ENCODE data around the gene RBM24. TPM values are rescaled to one million over a fixed set of nuclear protein-coding genes. Genes with fewer than 3 reads are reported as not detected.
A peak's percentile ranks its signal among the peaks of the same experiment; 100 is the strongest.

RBM24 gene
- 3.4 and 4.9 TPM in 2 replicates for polyA plus RNA-seq
- 4.9 and 7.3 TPM in 2 replicates for polyA minus RNA-seq

- Histone ChIP-seq H3K4me2 (ENCODE audit: low read length) (peak within 1 kb of the TSS; percentile 46), H3K27me3 (ENCODE audit: insufficient read depth, low read depth, low read length) (peaks cover 28% of the 10 kb centered on the region), H3K36me3 (ENCODE audit: insufficient read depth, low read length) (no peaks in the 10 kb centered on the region), H3K27ac (ENCODE audit: low read length) (no peak within 1 kb of the TSS), H3K4me3 (ENCODE audit: low read length) (peak within 1 kb of the TSS; percentile 82), H3K79me2 (replicated peaks; ENCODE audit: insufficient read depth, low read length) (no peaks in the 10 kb centered on the region), H3K9me3 (ENCODE audit: low read length) (no peaks in the 10 kb centered on the region), H3K9me2 (ENCODE audit: insufficient read depth, low read length) (no peaks in the 10 kb centered on the region), H3K9ac (ENCODE audit: low read length) (peak within 1 kb of the TSS; percentile 51), H2AFZ (ENCODE audit: low read depth, low read length) (peak within 1 kb of the TSS; percentile 47), H4K20me1 (ENCODE audit: insufficient read depth) (no peaks in the 10 kb centered on the region), H3F3A (ENCODE audit: insufficient read depth, low read length, poor library complexity, severe bottlenecking) (no peaks in the 10 kb centered on the region)
- TF ChIP-seq REST (IDR thresholded peaks at IDR 0.05; ENCODE audit: borderline replicate concordance) (no peak), POLR2AphosphoS5 (IDR thresholded peaks at IDR 0.05) (no peak), MXI1 (conservative IDR thresholded peaks at IDR 0.05; ENCODE audit: poor library complexity, severe bottlenecking) (no peak), RAD21 (conservative IDR thresholded peaks at IDR 0.05) (no peak), EZH2 (IDR thresholded peaks at IDR 0.05; ENCODE audit: borderline replicate concordance, insufficient read depth, low read length, poor library complexity, severe bottlenecking) (no peak), CTCF (IDR thresholded peaks at IDR 0.05; ENCODE audit: poor library complexity, severe bottlenecking) (no peak)
These were observed at the start of gene RBM24 for GRCh38 chr6:17281100-17281496. RBM24 (plus strand) TSS chr6:17281361; CDS start chr6:17281582, 221 bp downstream.

GRCh38 chr6:17233531-17233930, 47.6 kb upstream of the RBM24 start:
- Histone ChIP-seq H3K9me2 (ENCODE audit: insufficient read depth, low read length) (no peaks in the 10 kb centered on the region), H2AFZ (ENCODE audit: low read depth, low read length) (no peak overlapping the region)

More at GRCh38 chr6:17233531-17233930, 47.6 kb upstream of the RBM24 start:
- no peak overlapping the region for H3K4me3 ChIP-seq (ENCODE audit: low read length)
- TF ChIP-seq CTCF (IDR thresholded peaks at IDR 0.05; ENCODE audit: poor library complexity, severe bottlenecking) (no peak), SMC3 (conservative IDR thresholded peaks at IDR 0.05; ENCODE audit: poor library complexity) (no peak), RAD21 (conservative IDR thresholded peaks at IDR 0.05) (no peak), POLR2AphosphoS5 (IDR thresholded peaks at IDR 0.05) (no peak), EZH2 (IDR thresholded peaks at IDR 0.05; ENCODE audit: borderline replicate concordance, insufficient read depth, low read length, poor library complexity, severe bottlenecking) (no peak), EP300 (conservative IDR thresholded peaks at IDR 0.05; ENCODE audit: poor library complexity, severe bottlenecking) (no peak), MXI1 (conservative IDR thresholded peaks at IDR 0.05; ENCODE audit: poor library complexity, severe bottlenecking) (no peak), REST (IDR thresholded peaks at IDR 0.05; ENCODE audit: borderline replicate concordance) (no peak)
- no peak overlapping the region for H3K4me2 ChIP-seq (ENCODE audit: low read length)
- no peak overlapping the region for H3K27ac ChIP-seq (ENCODE audit: low read length)
- H4K20me1 ChIP-seq (ENCODE audit: insufficient read depth), result no peaks in the 10 kb centered on the region
- H3K79me2 ChIP-seq (replicated peaks; ENCODE audit: insufficient read depth, low read length), result no peaks in the 10 kb centered on the region
- no peaks in the 10 kb centered on the region for H3F3A ChIP-seq (ENCODE audit: insufficient read depth, low read length, poor library complexity, severe bottlenecking)
- H3K9ac ChIP-seq (ENCODE audit: low read length), result no peak overlapping the region
- no peaks in the 10 kb centered on the region for H3K36me3 ChIP-seq (ENCODE audit: insufficient read depth, low read length)
- no peaks in the 10 kb centered on the region for H3K9me3 ChIP-seq (ENCODE audit: low read length)
- H3K27me3 ChIP-seq (ENCODE audit: insufficient read depth, low read depth, low read length), result no peaks in the 10 kb centered on the region
